ENCODE data around the gene ISY1. TPM values are rescaled to one million over a fixed set of nuclear protein-coding genes. Genes with fewer than 3 reads are reported as not detected.

The ISY1 gene
- total RNA-seq, 2 donors from 2014 or later, result 32.8 to 36.9 TPM

DNA sequence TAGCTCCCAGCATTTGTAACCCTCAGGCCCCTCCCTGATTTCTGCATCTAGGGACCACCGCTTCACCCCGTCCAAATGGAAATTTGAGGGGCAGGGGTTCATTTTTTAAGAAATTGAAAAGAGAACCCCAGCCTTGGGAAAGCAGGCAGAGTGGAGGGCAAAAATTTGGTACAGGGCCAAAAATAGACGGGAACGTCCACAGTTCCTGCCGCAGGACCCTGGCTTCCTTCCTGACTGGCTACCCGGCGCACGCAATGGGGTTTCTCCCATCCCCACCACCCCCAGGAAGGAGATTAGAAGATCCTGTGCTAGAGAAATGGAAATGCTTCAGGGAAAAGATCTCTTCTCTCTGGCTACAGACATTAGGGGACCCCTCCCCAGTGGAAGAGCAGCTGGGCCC is 79.4 kb downstream of the ISY1 start:
- no peak overlapping the region for H3K9ac ChIP-seq (ENCODE audit: low read depth in 2 of 2, low read length in 2 of 2)
- TF ChIP-seq CTCF (IDR thresholded peaks at IDR 0.05), result no peak
- no peak for DNase-seq
- no peaks in the 10 kb centered on the region for H3K9me3 ChIP-seq
- no peak overlapping the region for H3K4me3 ChIP-seq
- intact Hi-C loops (cut with DNase I), result loop anchor here (10.0 kb wide), 2 partner anchors 57 to 107 kb away; no protein-coding TSS in a partner anchor
- H3K4me1 ChIP-seq, result no peaks in the 10 kb centered on the region
- H3K36me3 ChIP-seq, result no peaks in the 10 kb centered on the region
- no peak overlapping the region for H3K27ac ChIP-seq
- H3K27me3 ChIP-seq, result no peaks in the 10 kb centered on the region

DNA sequence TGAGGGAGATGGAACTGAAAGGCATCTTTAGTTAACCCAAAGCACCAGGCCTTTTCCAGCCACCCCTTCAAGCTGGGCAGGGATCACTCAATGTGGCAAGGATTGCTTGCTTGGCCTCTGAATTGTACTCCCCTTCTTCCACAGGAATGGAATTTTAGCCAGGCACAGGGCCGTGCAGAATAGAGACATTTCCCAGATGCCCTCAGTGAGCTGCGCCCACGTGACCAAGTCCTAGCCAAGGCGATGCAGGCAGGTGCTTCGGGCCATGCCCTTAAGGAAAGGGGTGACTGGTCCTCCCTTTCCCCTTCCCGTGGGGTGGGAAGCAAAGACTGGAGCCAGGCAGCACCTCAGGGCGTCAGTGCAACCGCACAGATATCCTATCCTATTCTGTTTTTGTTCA is 82.4 kb downstream of the ISY1 start:
- no peak for DNase-seq
- H3K27ac ChIP-seq, result no peak overlapping the region
- H3K36me3 ChIP-seq, result no peaks in the 10 kb centered on the region
- no peaks in the 10 kb centered on the region for H3K4me1 ChIP-seq
- no peak for TF ChIP-seq CTCF (IDR thresholded peaks at IDR 0.05)
- intact Hi-C loops (cut with DNase I), result no loop called here
- no peak overlapping the region for H3K9ac ChIP-seq (ENCODE audit: low read depth in 2 of 2, low read length in 2 of 2)
- no peaks in the 10 kb centered on the region for H3K9me3 ChIP-seq
- H3K27me3 ChIP-seq, result no peaks in the 10 kb centered on the region
- no peak overlapping the region for H3K4me3 ChIP-seq

Other genes with a start within 250 kb of the ISY1 start
- 1 to 10 TPM in 1 of 2 donors, under 1 TPM in 1; 0.77 to 1.2 TPM for gene CFAP92, start 167.0 kb downstream of the ISY1 start, total RNA-seq
- gene EFCC1, start 159.8 kb downstream of the ISY1 start, total RNA-seq, result 1 to 10 TPM; 1.3 to 1.7 TPM
- gene GP9, start 100.3 kb downstream of the ISY1 start, total RNA-seq, result under 1 TPM in 1 of 2 donors, not detected in 1; 0.37 TPM
- gene RAB43, start 39.3 kb downstream of the ISY1 start, total RNA-seq, result 10 to 100 TPM; 33.3 to 42.6 TPM
- 100 to 1,000 TPM; 204 to 279 TPM for gene CNBP, start 22.8 kb upstream of the ISY1 start, total RNA-seq
- gene COPG1, start 88.5 kb upstream of the ISY1 start, total RNA-seq, result 100 to 1,000 TPM; 285 to 288 TPM
- gene HMCES, start 117.8 kb upstream of the ISY1 start, total RNA-seq, result 10 to 100 TPM; 45.0 to 53.7 TPM